Ovary (tissue), 9 donors: ENCODE measurements around the gene DENND2A. TPM values are rescaled to one million over a fixed set of nuclear protein-coding genes. Genes with fewer than 3 reads are reported as not detected.
A peak's percentile ranks its signal among the peaks of the same experiment; 100 is the strongest.

ENCODE experiments used
- DNase-seq, 5 donors: peaks; one replicate each; pipeline ENCODE4 v3.0.0-alpha.2; 2019 to 2020
- H3K27ac ChIP-seq, 2 donors: fragments of 200-600 bp; one replicate each; pipeline versions ENCODE4 v1.5.1 to v1.8.0; 2019 to 2022
- H3K27me3 ChIP-seq: fragments of 200-600 bp; one replicate; pipeline ENCODE4 v1.8.0; 2022
- H3K36me3 ChIP-seq: fragments of 200-600 bp; sonication (generic); one replicate; pipeline ENCODE4 v1.5.1; 2019
- H3K4me1 ChIP-seq: one replicate; pipeline ENCODE4 v1.8.1; 2013; ENCODE audit warnings: mild to moderate bottlenecking, moderate library complexity; ENCODE audit not compliant: insufficient read depth
- H3K4me3 ChIP-seq: fragments of 200-600 bp; sonication (generic); one replicate; pipeline ENCODE4 v1.5.1; 2017
- H3K9me3 ChIP-seq, 2 donors: fragments of 200-600 bp in 1 of 2; sonication (generic) in 1 of 2; one replicate each; pipeline versions ENCODE4 v1.5.1 to v1.8.1; 2013 to 2019; ENCODE audit warnings: mild to moderate bottlenecking in 1 of 2, moderate library complexity in 1 of 2
- CTCF ChIP-seq, 3 donors: fragments of 450-650 bp in 2 of 3; fragments of 200-600 bp in 1 of 3; IDR thresholded peaks; one replicate each; pipeline versions ENCODE4 v1.5.1 to v1.8.0; 2016 to 2022; ENCODE audit warnings: antibody characterized with exemption in 3 of 3, mild to moderate bottlenecking in 1 of 3
- EP300 ChIP-seq: sonication (generic); formaldehyde crosslinking; IDR thresholded peaks from one replicate; pipeline ENCODE4 v1.6.1; 2017; ENCODE audit warnings: antibody characterized with exemption
- POLR2A ChIP-seq: fragments of 450-650 bp; IDR thresholded peaks from one replicate; pipeline ENCODE4 v1.6.1; 2017; ENCODE audit warnings: antibody characterized with exemption, mild to moderate bottlenecking, moderate library complexity
- WGBS, 3 donors: extraction: QIAGEN DNeasy Blood & Tissue Kit in 1 of 3; methylation state at CpG; one replicate each; pipeline versions ENCODE4 v1.1.5 to v1.1.7; 2013 to 2017; 5-methylcytosine and 5-hydroxymethylcytosine counted together
- intact Hi-C, 4 donors: fragments of 100-400 bp; cut with DNase I; formaldehyde crosslinking; loops; one replicate each; pipeline versions ENCODE4 v1.11.0 to v1.15.1; 2022 to 2023
- polyA plus RNA-seq, 2 donors: library from polyadenylated mRNA; stranded (reverse); fragments of 200-250 nt in 1 of 2; fragments of 350-450 nt in 1 of 2; fragmentation: Illumina TruSeq in 1 of 2; extraction: RNeasy Lipid Tissue Mini Kit (QIAGEN cat#74804) in 1 of 2; gene quantifications; one replicate each; pipeline ENCODE4 v1.2.3, GENCODE V29; 2013 to 2014
- total RNA-seq, 7 donors: library from RNA; depleted of rRNA in 2 of 7; stranded (reverse); fragments of >200 nt in 2 of 7; fragmentation: NEBNext Ultra II Directional in 3 of 7; extraction: Animal tissue kit (Norgen Biotek cat#: 25700) in 3 of 7; gene quantifications; one replicate each; pipeline versions ENCODE4 v1.1.0 to v1.2.4, GENCODE V29; 2016 to 2023
- donor health status: DM: no; HTN: no; CAD: no; lungs with moderate emphysema.
- donor health status: DM: no; HTN: no; CAD: no.
- donor health status: Bipolar disorder and iron deficiency.
- donor health status: DM: yes; HTN: yes; CAD: no.
- donor health status: DM: no; HTN: no; CAD: no.
- donor health status: DM: yes; HTN: yes; CAD: no.

The DENND2A gene
- total and polyA plus RNA-seq, 9 donors = 9.8 to 61.8 (median 36.1) TPM

GRCh38 chr7:140596519-140597427, 43.8 kb downstream of the DENND2A start:
- 19 to 22% (median 22%) methylated on average over 7 of the region's 7 CpGs for WGBS, 3 donors
- Histone ChIP-seq H3K27ac (peak overlapping the region in 1 of 2 donors; percentile 63), H3K27me3 (no peaks in the 10 kb centered on the region), H3K4me1 (peaks cover 14% of the 10 kb centered on the region), H3K36me3 (no peaks in the 10 kb centered on the region), H3K4me3 (no peak overlapping the region), H3K9me3 (no peaks in the 10 kb centered on the region)
- no peak for TF ChIP-seq POLR2A
- no peak for TF ChIP-seq EP300
- TF ChIP-seq CTCF (IDR thresholded peaks at IDR 0.05) = no peak
- intact Hi-C loops = loop anchor here in 1 of 4 donors (5.0 kb wide), 1 partner anchor 41 kb away; no protein-coding TSS in a partner anchor
- DNase-seq = peak; percentile 37 to 52 (median 38)

- TF ChIP-seq EP300 (no peak), POLR2A (no peak), CTCF (IDR thresholded peaks at IDR 0.05) (no peak)
- Histone ChIP-seq H3K9me3 (no peaks in the 10 kb centered on the region), H3K27me3 (no peaks in the 10 kb centered on the region), H3K4me1 (peaks cover 14% of the 10 kb centered on the region), H3K27ac (peak overlapping the region in 1 of 2 donors; percentile 63), H3K36me3 (no peaks in the 10 kb centered on the region), H3K4me3 (no peak overlapping the region)
- 39 to 54% (median 53%) methylated on average over 15 of the region's 15 CpGs for WGBS, 3 donors
- DNase-seq = peak; percentile 26 to 44 (median 34)
- intact Hi-C loops = loop anchor here in 1 of 4 donors (5.0 kb wide), 1 partner anchor 42 kb away; no protein-coding TSS in a partner anchor
Observed at GRCh38 chr7:140595468-140596092, 45.0 kb downstream of the DENND2A start.

- WGBS, 3 donors = 90 to 95% (median 93%) methylated on average over 13 of the region's 13 CpGs
- Histone ChIP-seq H3K4me1 (peaks cover 14% of the 10 kb centered on the region), H3K27me3 (no peaks in the 10 kb centered on the region), H3K9me3 (no peaks in the 10 kb centered on the region), H3K27ac (no peak overlapping the region), H3K36me3 (no peaks in the 10 kb centered on the region), H3K4me3 (no peak overlapping the region)
- intact Hi-C loops = no loop called here
- DNase-seq = no peak
- TF ChIP-seq POLR2A = no peak
- no peak for TF ChIP-seq EP300
- TF ChIP-seq CTCF (IDR thresholded peaks at IDR 0.05) = no peak
Observed at GRCh38 chr7:140594131-140594691, 46.4 kb downstream of the DENND2A start.

GRCh38 chr7:140593672-140593982, 47.0 kb downstream of the DENND2A start:
- peaks cover 14% of the 10 kb centered on the region for H3K4me1 ChIP-seq
- TF ChIP-seq CTCF (IDR thresholded peaks at IDR 0.05) (no peak), EP300 (no peak), POLR2A (no peak)
- no peaks in the 10 kb centered on the region for H3K27me3 ChIP-seq
- intact Hi-C loops = no loop called here
- no peaks in the 10 kb centered on the region for H3K36me3 ChIP-seq
- no peak for DNase-seq
- H3K4me3 ChIP-seq = no peak overlapping the region
- H3K9me3 ChIP-seq = no peaks in the 10 kb centered on the region
- 89 to 94% (median 93%) methylated on average over 4 of the region's 4 CpGs for WGBS, 3 donors
- H3K27ac ChIP-seq = no peak overlapping the region
